Measurements from ENCODE around the gene CKS2.

- no peak for TF ChIP-seq ZNF331 (CRISPR knock-in tag; IDR thresholded peaks at IDR 0.05; ENCODE audit: low read depth)
- no peak for TF ChIP-seq CTCF (conservative IDR thresholded peaks at IDR 0.05; ENCODE audit: low read depth in 2 of 2)
These were observed 28.8 kb downstream of the CKS2 start for GRCh38 chr9:89339807-89340206.
